Esophagus muscularis mucosa (tissue), 4 donors: ENCODE measurements around the gene RNMT.

Experiments used
- EP300 ChIP-seq: sonication (generic); formaldehyde crosslinking; IDR thresholded peaks from one replicate; pipeline ENCODE4 v1.6.1; 2017; ENCODE audit warnings: antibody characterized with exemption
- POLR2A ChIP-seq: fragments of 450-650 bp; IDR thresholded peaks from one replicate; pipeline ENCODE4 v1.6.1; 2017; ENCODE audit warnings: antibody characterized with exemption, moderate library complexity, mild to moderate bottlenecking, low read depth
- POLR2AphosphoS5 ChIP-seq, 2 donors: sonication (generic); formaldehyde crosslinking; IDR thresholded peaks; one replicate each; pipeline ENCODE4 v1.6.1; 2017; ENCODE audit warnings: antibody characterized with exemption in 2 of 2
- TF ChIP-seq, protein P1 (sequence below), 3 experiments: fragments of 200-600 bp in 2 of 3; fragments of 450-650 bp in 1 of 3; sonication (generic) in 2 of 3; IDR thresholded peaks; one replicate each; pipeline ENCODE4 v1.5.1; 2017 to 2019; ENCODE audit warnings: antibody characterized with exemption in 3 of 3, mild to moderate bottlenecking in 2 of 3, moderate library complexity in 1 of 3

DNA sequence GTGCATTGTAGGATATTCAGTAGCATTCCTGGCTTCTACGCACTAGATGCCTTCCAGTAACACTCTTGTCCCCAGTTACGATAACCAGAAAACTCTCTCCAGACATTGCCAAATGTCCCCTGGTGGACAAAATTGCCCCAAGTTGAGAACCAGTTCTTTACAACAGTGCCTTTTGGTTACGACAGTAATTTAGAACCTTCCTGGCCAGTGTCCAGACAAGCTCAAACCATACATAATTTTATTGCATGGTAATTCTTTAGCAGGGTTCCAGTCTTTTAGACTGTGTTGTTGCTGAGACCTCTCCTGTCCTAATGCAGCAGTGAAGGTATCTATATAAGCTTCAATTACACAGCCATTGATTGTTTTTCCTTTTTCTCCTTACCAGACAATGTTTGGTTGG is 20.2 kb downstream of the RNMT start:
- TF ChIP-seq POLR2A (no peak), EP300 (no peak), POLR2AphosphoS5 (IDR thresholded peaks at IDR 0.05) (no peak)
- TF ChIP-seq, protein P1, sequence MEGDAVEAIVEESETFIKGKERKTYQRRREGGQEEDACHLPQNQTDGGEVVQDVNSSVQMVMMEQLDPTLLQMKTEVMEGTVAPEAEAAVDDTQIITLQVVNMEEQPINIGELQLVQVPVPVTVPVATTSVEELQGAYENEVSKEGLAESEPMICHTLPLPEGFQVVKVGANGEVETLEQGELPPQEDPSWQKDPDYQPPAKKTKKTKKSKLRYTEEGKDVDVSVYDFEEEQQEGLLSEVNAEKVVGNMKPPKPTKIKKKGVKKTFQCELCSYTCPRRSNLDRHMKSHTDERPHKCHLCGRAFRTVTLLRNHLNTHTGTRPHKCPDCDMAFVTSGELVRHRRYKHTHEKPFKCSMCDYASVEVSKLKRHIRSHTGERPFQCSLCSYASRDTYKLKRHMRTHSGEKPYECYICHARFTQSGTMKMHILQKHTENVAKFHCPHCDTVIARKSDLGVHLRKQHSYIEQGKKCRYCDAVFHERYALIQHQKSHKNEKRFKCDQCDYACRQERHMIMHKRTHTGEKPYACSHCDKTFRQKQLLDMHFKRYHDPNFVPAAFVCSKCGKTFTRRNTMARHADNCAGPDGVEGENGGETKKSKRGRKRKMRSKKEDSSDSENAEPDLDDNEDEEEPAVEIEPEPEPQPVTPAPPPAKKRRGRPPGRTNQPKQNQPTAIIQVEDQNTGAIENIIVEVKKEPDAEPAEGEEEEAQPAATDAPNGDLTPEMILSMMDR (IDR thresholded peaks at IDR 0.05) = no peak
